H1 (cell line): ENCODE measurements around the gene MBLAC1. TPM values are rescaled to one million over a fixed set of nuclear protein-coding genes. Genes with fewer than 3 reads are reported as not detected.

Source experiments
- CTCF ChIA-PET: fragments of 300-600 bp; sonication (Branson Sonifier 250); formaldehyde crosslinking; loops from one replicate; lab custom pipeline; 2021; ENCODE audit not compliant: partially characterized antibody; lab: Charles Lee
- POLR2A ChIA-PET: fragments of 300-600 bp; sonication (Branson Sonifier 250); formaldehyde crosslinking; loops from one replicate; lab custom pipeline; 2021; ENCODE audit warnings: inconsistent platforms; ENCODE audit not compliant: partially characterized antibody; lab: Charles Lee
- DNase-seq, 2 experiments: peaks; one replicate each; pipeline versions ENCODE4 v3.0.0 to v3.0.0-alpha.2; 2010 to 2022; ENCODE audit warnings: low spot score in 2 of 2, low read depth in 1 of 2, mixed read lengths in 1 of 2
- FAIRE-seq: peaks from 2 replicates; lab custom pipeline; 2011; peaks lifted over from hg19 to GRCh38; lab: Jason Lieb, UNC
- H2AFZ ChIP-seq: 2 replicates; pipeline ENCODE4 v1.8.1; 2012; ENCODE audit warnings: low read length, inconsistent platforms
- H2AK5ac ChIP-seq: 2 replicates; pipeline ENCODE4 v1.6.1; 2013; ENCODE audit warnings: low read depth, low read length
- H2BK120ac ChIP-seq: replicated peaks from 2 replicates; pipeline ENCODE3; 2013; ENCODE audit warnings: low read depth, low read length, inconsistent platforms
- H2BK12ac ChIP-seq: 2 replicates; pipeline ENCODE4 v1.6.1; 2013; ENCODE audit warnings: low read depth, low read length
- H2BK15ac ChIP-seq: 2 replicates; pipeline ENCODE4 v1.6.1; 2013; ENCODE audit warnings: low read length
- H2BK20ac ChIP-seq: 2 replicates; pipeline ENCODE4 v1.6.1; 2013; ENCODE audit warnings: low read length
- H2BK5ac ChIP-seq: 2 replicates; pipeline ENCODE4 v1.6.1; 2013; ENCODE audit warnings: low read depth, low read length
- H3K14ac ChIP-seq: 2 replicates; pipeline ENCODE4 v1.6.1; 2013; ENCODE audit warnings: inconsistent platforms; ENCODE audit not compliant: insufficient read length
- H3K18ac ChIP-seq: 2 replicates; pipeline ENCODE4 v1.6.1; 2013; ENCODE audit warnings: low read length; ENCODE audit errors: extremely low read depth
- H3K23ac ChIP-seq: 2 replicates; pipeline ENCODE4 v1.6.1; 2013; ENCODE audit warnings: inconsistent platforms; ENCODE audit not compliant: insufficient read length
- H3K23me2 ChIP-seq: 2 replicates; pipeline ENCODE4 v1.6.1; 2013; ENCODE audit warnings: low read depth, low read length
- H3K27ac ChIP-seq: 2 replicates; pipeline ENCODE4 v1.6.1; 2011; ENCODE audit warnings: low read depth, low read length, inconsistent platforms
- H3K27me3 ChIP-seq, 4 experiments: replicated peaks in 1 of 4; 1 replicate in 1 of 4; 2 replicates in 3 of 4; pipeline versions ENCODE4 v1.6.1 to v1.8.1; 2011 to 2013; ENCODE audit warnings: low read length in 3 of 4, mild to moderate bottlenecking in 3 of 4, inconsistent platforms in 2 of 4, mixed read lengths in 2 of 4, moderate library complexity in 1 of 4; ENCODE audit not compliant: control insufficient read depth in 3 of 4, insufficient read depth in 3 of 4; ENCODE audit errors: extremely low read depth in 1 of 4
- H3K36me3 ChIP-seq, 4 experiments: 2 replicates each; pipeline versions ENCODE4 v1.6.1 to v1.8.1; 2011 to 2013; ENCODE audit warnings: mild to moderate bottlenecking in 4 of 4, low read length in 3 of 4, moderate library complexity in 2 of 4, control low read depth in 1 of 4, inconsistent platforms in 1 of 4; ENCODE audit not compliant: insufficient read depth in 4 of 4, control insufficient read depth in 2 of 4
- H3K4ac ChIP-seq: replicated peaks from 2 replicates; pipeline ENCODE3; 2013; ENCODE audit warnings: low read length, low read depth, mixed read lengths, inconsistent platforms; ENCODE audit not compliant: insufficient read length
- H3K4me1 ChIP-seq, 4 experiments: replicated peaks in 1 of 4; 1 replicate in 1 of 4; 2 replicates in 3 of 4; pipeline versions ENCODE4 v1.6.1 to v1.8.1; 2011 to 2013; ENCODE audit warnings: low read length in 3 of 4, inconsistent platforms in 2 of 4, mixed read lengths in 1 of 4; ENCODE audit not compliant: insufficient read depth in 4 of 4, control insufficient read depth in 3 of 4
- H3K4me2 ChIP-seq, 2 experiments: 2 replicates each; pipeline versions ENCODE4 v1.6.1 to v1.8.1; 2011 to 2013; ENCODE audit warnings: low read depth in 2 of 2, low read length in 2 of 2, control low read depth in 1 of 2, inconsistent platforms in 1 of 2, mild to moderate bottlenecking in 1 of 2; ENCODE audit not compliant: insufficient read depth in 1 of 2
- H3K4me3 ChIP-seq, 4 experiments: fragments of 200-600, 300-600 bp in 1 of 4; sonication (generic), shearing (Covaris generic), sonication (Bioruptor Twin) in 1 of 4; 2 replicates each; pipeline versions ENCODE4 v1.5.1 to v1.8.1; 2011 to 2016; ENCODE audit warnings: low read length in 4 of 4, low read depth in 3 of 4, control low read depth in 2 of 4, inconsistent platforms in 2 of 4, mild to moderate bottlenecking in 2 of 4, mixed read lengths in 1 of 4, moderate library complexity in 1 of 4; ENCODE audit not compliant: insufficient read depth in 2 of 4; ENCODE audit errors: extremely low read depth in 1 of 4
- H3K56ac ChIP-seq: replicated peaks from 2 replicates; pipeline ENCODE3; 2013; ENCODE audit warnings: low read depth, mild to moderate bottlenecking, mixed read lengths, low read length, inconsistent platforms; ENCODE audit not compliant: insufficient read length
- H3K79me1 ChIP-seq: 2 replicates; pipeline ENCODE4 v1.6.1; 2013; ENCODE audit warnings: low read depth, low read length, control low read depth
- H3K79me2 ChIP-seq, 2 experiments: 2 replicates each; pipeline versions ENCODE4 v1.6.1 to v1.8.1; 2012 to 2013; ENCODE audit warnings: low read length in 2 of 2, mild to moderate bottlenecking in 2 of 2, inconsistent platforms in 1 of 2; ENCODE audit not compliant: insufficient read depth in 2 of 2, control insufficient read depth in 1 of 2
- H3K9ac ChIP-seq, 4 experiments: replicated peaks in 1 of 4; 1 replicate in 1 of 4; 2 replicates in 3 of 4; pipeline versions ENCODE4 v1.6.1 to v1.8.1; 2011 to 2013; ENCODE audit warnings: low read depth in 3 of 4, low read length in 3 of 4, control low read depth in 2 of 4, mild to moderate bottlenecking in 2 of 4, moderate library complexity in 2 of 4, inconsistent platforms in 1 of 4; ENCODE audit errors: extremely low read depth in 1 of 4
- H3K9me3 ChIP-seq, 2 experiments: 2 replicates each; pipeline versions ENCODE4 v1.6.1 to v1.8.1; 2012 to 2013; ENCODE audit warnings: mild to moderate bottlenecking in 2 of 2, moderate library complexity in 2 of 2, control low read depth in 1 of 2, inconsistent platforms in 1 of 2, low read depth in 1 of 2, low read length in 1 of 2, mixed read lengths in 1 of 2; ENCODE audit not compliant: insufficient read depth in 2 of 2
- H4K20me1 ChIP-seq, 2 experiments: replicated peaks in 1 of 2; 2 replicates each; pipeline versions ENCODE3 to v1.8.1; 2011 to 2013; ENCODE audit warnings: inconsistent platforms in 2 of 2, low read length in 2 of 2, mild to moderate bottlenecking in 1 of 2; ENCODE audit not compliant: insufficient read depth in 2 of 2, control insufficient read depth in 1 of 2
- H4K5ac ChIP-seq: 2 replicates; pipeline ENCODE4 v1.6.1; 2013; ENCODE audit warnings: low read length, low read depth, mixed read lengths, inconsistent platforms; ENCODE audit not compliant: insufficient read length
- H4K8ac ChIP-seq: 2 replicates; pipeline ENCODE4 v1.8.0; 2013; ENCODE audit warnings: mild to moderate bottlenecking, moderate library complexity, low read length, inconsistent platforms; ENCODE audit not compliant: insufficient read depth; ENCODE audit errors: extremely low read depth
- H4K91ac ChIP-seq: replicated peaks from 2 replicates; pipeline ENCODE3; 2013; ENCODE audit warnings: low read length, mixed read lengths, inconsistent platforms; ENCODE audit not compliant: insufficient read length
- BRCA1 ChIP-seq: IDR thresholded peaks from 2 replicates; pipeline ENCODE4 v1.6.1; 2012; ENCODE audit warnings: low read depth, low read length, improper control_type of control experiment
- CHD2 ChIP-seq: IDR thresholded peaks from 2 replicates; pipeline ENCODE4 v1.6.1; 2012; ENCODE audit warnings: low read length, improper control_type of control experiment
- PHF8 ChIP-seq: fragments of 200-600 bp; sonication (generic); conservative IDR thresholded peaks from 2 replicates; pipeline ENCODE4 v1.7.1; 2012; ENCODE audit warnings: low read depth, mild to moderate bottlenecking, inconsistent platforms, low read length, moderate library complexity
- RFX5 ChIP-seq: IDR thresholded peaks from 2 replicates; pipeline ENCODE4 v1.6.1; 2011; ENCODE audit warnings: low read depth, low read length, improper control_type of control experiment, borderline replicate concordance
- SIX5 ChIP-seq: IDR thresholded peaks from 2 replicates; pipeline ENCODE4 v1.6.1; 2011; ENCODE audit warnings: mild to moderate bottlenecking, low read depth, low read length
- ZNF274 ChIP-seq: IDR thresholded peaks from 2 replicates; pipeline ENCODE4 v1.7.0; 2012; ENCODE audit warnings: low read length, borderline replicate concordance; ENCODE audit errors: extremely low read depth
- WGBS, 2 experiments: shearing (Covaris generic) in 1 of 2; methylation state at CpG; one replicate each; pipeline versions ENCODE4 v1.1.6 to v1.1.7; 2013 to 2015; ENCODE audit warnings: low lambda C conversion rate in 2 of 2, mixed read lengths in 2 of 2, inconsistent platforms in 1 of 2, low coverage in 1 of 2, missing lambda C conversion rate in 1 of 2; ENCODE audit not compliant: insufficient replicate concordance in 2 of 2, insufficient coverage in 1 of 2, insufficient read length in 1 of 2; ENCODE audit errors: extremely low coverage in 1 of 2, missing lambda C conversion rate in 1 of 2; 5-methylcytosine and 5-hydroxymethylcytosine counted together
- polyA plus RNA-seq, 7 experiments: library from polyadenylated mRNA; depleted of rRNA in 3 of 7; stranded (reverse) in 5 of 7; unstranded in 2 of 7; fragments of >200 nt in 5 of 7; fragments of 200-250 nt in 2 of 7; gene quantifications; 1 replicate in 5 of 7; 2 replicates in 1 of 7; 4 replicates in 1 of 7; pipeline versions ENCODE4 v1.2.1 to v1.2.3, GENCODE V29; 2011 to 2013; ENCODE audit warnings: missing spikeins in 2 of 7, mixed read lengths in 2 of 7
- total RNA-seq: library from RNA; stranded (reverse); fragmentation: NEBNext Ultra II Directional; extraction: Animal tissue kit (Norgen Biotek cat#: 25700); gene quantifications from 2 replicates; pipeline ENCODE4 v1.2.1, GENCODE V29; 2021

MBLAC1 gene
- total and polyA plus RNA-seq, 2 of the 8 experiments (the other 6 are each of a cell fraction or from before 2014, with no cell fraction given) = 1.00 to 1.7 TPM

GRCh38 chr7:100119970-100120732 is 6.6 kb upstream of the MBLAC1 start:
- peak overlapping the region; percentile 75 to 98 (median 94) for H3K4me3 ChIP-seq

More at GRCh38 chr7:100119970-100120732, 6.6 kb upstream of the MBLAC1 start:
- Histone ChIP-seq H2AFZ (peak overlapping the region; percentile 79; the same call in 1 of the 2 replicates), H4K91ac (no peak overlapping the region), H2AK5ac (no peak overlapping the region), H3K23me2 (peaks cover 8% of the 10 kb centered on the region), H4K5ac (no peak overlapping the region), H3K18ac (peak overlapping the region; percentile 71), H3K4ac (no peak overlapping the region), H2BK15ac (peak overlapping the region; percentile 31; the same call in 1 of the 2 replicates), H3K79me2 (peaks cover 0 to 6% of the 10 kb centered on the region in 2 experiments; a peak in 1 of 4 replicates), H3K36me3 (no peaks in the 10 kb centered on the region), H3K9me3 (no peaks in the 10 kb centered on the region), H3K27me3 (no peaks in the 10 kb centered on the region), H3K56ac (no peak overlapping the region), H3K4me2 (peak overlapping the region; percentile 74 to 92), H2BK12ac (no peak overlapping the region), H2BK20ac (no peak overlapping the region), H4K20me1 (peaks cover 0 to 1% of the 10 kb centered on the region in 2 experiments), H3K79me1 (0 out of 2 replicates have a peak, but pooled peaks cover 4% of the 10 kb centered on the region), H2BK120ac (no peak overlapping the region), H3K23ac (no peak overlapping the region), H2BK5ac (peak overlapping the region; percentile 46), H3K4me1 (peaks cover 0 to 5% (median 1%) of the 10 kb centered on the region in 4 experiments; a peak in 4 of 7 replicates), H3K9ac (peak overlapping the region in 3 of 4 experiments; percentile 84 to 87 (median 87); a peak in 6 of 7 replicates), H4K8ac (no peak overlapping the region), H3K27ac (0 out of 2 replicates have a peak overlapping the region, but pooled peaks have one; percentile 88), H3K14ac (no peak overlapping the region)
- DNase-seq = peak in 1 of 2 experiments; percentile 84
- no peak for FAIRE-seq
- ChIA-PET POLR2A (interaction anchor here (0.5 to 19.1 kb wide), 10 partner anchors 8 to 154 kb away, joined by 3 to 414 read pairs (median 6); partner anchors contain the start of genes AP4M1, COPS6, GAL3ST4 and MCM7), CTCF (interaction anchor here (1.0 to 1.6 kb wide), 3 partner anchors 11 to 36 kb away, joined by 3 to 10 read pairs (median 5); no protein-coding TSS in a partner anchor)
- no peak for TF ChIP-seq RFX5
- no peak for TF ChIP-seq ZNF274
- peak; percentile 63 for TF ChIP-seq SIX5
- TF ChIP-seq BRCA1 = no peak
- TF ChIP-seq CHD2 = 0 out of 2 replicates have a peak, but pooled peaks have one; percentile 1
- TF ChIP-seq PHF8 = 0 out of 2 replicates have a peak, but pooled peaks have one; percentile 6
- 24% methylated on average over 19 of the region's 19 CpGs; no CpG with 5 or more reads in 1 of the 2 experiments for WGBS, 2 experiments
